ENCODE measurements around the gene TXNDC12.
"Not testable (repeated sequence)": the region's sequence is repeated elsewhere in the genome, so short reads cannot be mapped to it uniquely, and the experiment has no call there.

Gene TXNDC12

GRCh38 chr1:52028839-52029238 is 26.2 kb downstream of the TXNDC12 start:
- WGBS, 2 experiments (ENCODE audit: insufficient coverage in 2 of 2) = 92% methylated on average over 2 of the region's 5 CpGs; no CpG with 5 or more reads in 1 of the 2 experiments

GRCh38 chr1:52028328-52028727 is 26.7 kb downstream of the TXNDC12 start:
- Histone ChIP-seq H3K36me3 (ENCODE audit: control insufficient read depth, insufficient read depth, low read length) (peaks cover 44% of the 10 kb centered on the region), H3K9me3 (ENCODE audit: control insufficient read depth, low read length) (no peaks in the 10 kb centered on the region), H3K4me3 (ENCODE audit: extremely low read depth, insufficient read depth, low read length, poor library complexity, severe bottlenecking) (no peak overlapping the region), H3K4me1 (ENCODE audit: control insufficient read depth, insufficient read depth, low read length, poor library complexity, severe bottlenecking) (no peaks in the 10 kb centered on the region), H3K27ac (ENCODE audit: low read depth, low read length, severe bottlenecking) (no peak overlapping the region)
- 100% methylated on average over 1 of the region's 1 CpG for WGBS, 2 experiments (ENCODE audit: insufficient coverage in 2 of 2)

More at GRCh38 chr1:52028839-52029238, 26.2 kb downstream of the TXNDC12 start:
- H3K27ac ChIP-seq (ENCODE audit: low read depth, low read length, severe bottlenecking); H3K4me1 ChIP-seq (ENCODE audit: control insufficient read depth, insufficient read depth, low read length, poor library complexity, severe bottlenecking); H3K4me3 ChIP-seq (ENCODE audit: extremely low read depth, insufficient read depth, low read length, poor library complexity, severe bottlenecking); H3K9me3 ChIP-seq (ENCODE audit: control insufficient read depth, low read length): not testable (repeated sequence)
- peaks cover 39% of the 10 kb centered on the region for H3K36me3 ChIP-seq (ENCODE audit: control insufficient read depth, insufficient read depth, low read length)

GRCh38 chr1:52026278-52026677 is 28.7 kb downstream of the TXNDC12 start:
- no peaks in the 10 kb centered on the region for H3K9me3 ChIP-seq (ENCODE audit: control insufficient read depth, low read length)
- no peaks in the 10 kb centered on the region for H3K4me1 ChIP-seq (ENCODE audit: control insufficient read depth, insufficient read depth, low read length, poor library complexity, severe bottlenecking)
- H3K4me3 ChIP-seq (ENCODE audit: extremely low read depth, insufficient read depth, low read length, poor library complexity, severe bottlenecking) = no peak overlapping the region
- H3K27ac ChIP-seq (ENCODE audit: low read depth, low read length, severe bottlenecking) = no peak overlapping the region
- H3K36me3 ChIP-seq (ENCODE audit: control insufficient read depth, insufficient read depth, low read length) = peaks cover 56% of the 10 kb centered on the region
- 100% methylated on average over 2 of the region's 2 CpGs for WGBS, 2 experiments (ENCODE audit: insufficient coverage in 2 of 2)

- peak overlapping the region; percentile 16 for H3K27ac ChIP-seq (ENCODE audit: low read depth, low read length, severe bottlenecking)
- no peaks in the 10 kb centered on the region for H3K4me1 ChIP-seq (ENCODE audit: control insufficient read depth, insufficient read depth, low read length, poor library complexity, severe bottlenecking)
- 86 to 87% methylated on average over 1 to 2 of the region's 2 CpGs for WGBS, 2 experiments (ENCODE audit: insufficient coverage in 2 of 2)
- H3K4me3 ChIP-seq (ENCODE audit: extremely low read depth, insufficient read depth, low read length, poor library complexity, severe bottlenecking) = no peak overlapping the region
- H3K9me3 ChIP-seq (ENCODE audit: control insufficient read depth, low read length) = no peaks in the 10 kb centered on the region
- H3K36me3 ChIP-seq (ENCODE audit: control insufficient read depth, insufficient read depth, low read length) = peaks cover 66% of the 10 kb centered on the region
Observed at GRCh38 chr1:52022133-52022532, 32.9 kb downstream of the TXNDC12 start.

GRCh38 chr1:52008071-52008809 is 46.8 kb downstream of the TXNDC12 start:
- no peak overlapping the region for H3K4me3 ChIP-seq (ENCODE audit: extremely low read depth, insufficient read depth, low read length, poor library complexity, severe bottlenecking)
- WGBS, 2 experiments (ENCODE audit: insufficient coverage in 2 of 2) = 87% methylated on average over 4 of the region's 7 CpGs; no CpG with 5 or more reads in 1 of the 2 experiments
- no peak overlapping the region for H3K27ac ChIP-seq (ENCODE audit: low read depth, low read length, severe bottlenecking)
- H3K36me3 ChIP-seq (ENCODE audit: control insufficient read depth, insufficient read depth, low read length) = no peaks in the 10 kb centered on the region
- no peaks in the 10 kb centered on the region for H3K9me3 ChIP-seq (ENCODE audit: control insufficient read depth, low read length)
- H3K4me1 ChIP-seq (ENCODE audit: control insufficient read depth, insufficient read depth, low read length, poor library complexity, severe bottlenecking) = peaks cover 18% of the 10 kb centered on the region

- Histone ChIP-seq H3K27ac (ENCODE audit: low read depth, low read length, severe bottlenecking) (no peak overlapping the region), H3K36me3 (ENCODE audit: control insufficient read depth, insufficient read depth, low read length) (no peaks in the 10 kb centered on the region), H3K9me3 (ENCODE audit: control insufficient read depth, low read length) (no peaks in the 10 kb centered on the region), H3K4me3 (ENCODE audit: extremely low read depth, insufficient read depth, low read length, poor library complexity, severe bottlenecking) (no peak overlapping the region), H3K4me1 (ENCODE audit: control insufficient read depth, insufficient read depth, low read length, poor library complexity, severe bottlenecking) (peaks cover 18% of the 10 kb centered on the region)
- 83 to 90% methylated on average over 4 to 5 of the region's 5 CpGs for WGBS, 2 experiments (ENCODE audit: insufficient coverage in 2 of 2)
Observed at GRCh38 chr1:52007215-52008002, 47.6 kb downstream of the TXNDC12 start.

GRCh38 chr1:52006081-52006553 is 48.9 kb downstream of the TXNDC12 start:
- Histone ChIP-seq H3K27ac (ENCODE audit: low read depth, low read length, severe bottlenecking) (peak overlapping the region; percentile 89), H3K4me1 (ENCODE audit: control insufficient read depth, insufficient read depth, low read length, poor library complexity, severe bottlenecking) (peaks cover 18% of the 10 kb centered on the region)
- WGBS, 2 experiments (ENCODE audit: insufficient coverage in 2 of 2) = no CpG with 5 or more reads among the region's 5 CpGs
- not testable (repeated sequence) for H3K4me3 ChIP-seq (ENCODE audit: extremely low read depth, insufficient read depth, low read length, poor library complexity, severe bottlenecking); H3K9me3 ChIP-seq (ENCODE audit: control insufficient read depth, low read length); H3K36me3 ChIP-seq (ENCODE audit: control insufficient read depth, insufficient read depth, low read length)

- WGBS, 2 experiments (ENCODE audit: insufficient coverage in 2 of 2) = 15% methylated on average over 2 of the region's 3 CpGs; no CpG with 5 or more reads in 1 of the 2 experiments
- not testable (repeated sequence) for H3K4me3 ChIP-seq (ENCODE audit: extremely low read depth, insufficient read depth, low read length, poor library complexity, severe bottlenecking); H3K9me3 ChIP-seq (ENCODE audit: control insufficient read depth, low read length); H3K36me3 ChIP-seq (ENCODE audit: control insufficient read depth, insufficient read depth, low read length)
- Histone ChIP-seq H3K27ac (ENCODE audit: low read depth, low read length, severe bottlenecking) (peak overlapping the region; percentile 89), H3K4me1 (ENCODE audit: control insufficient read depth, insufficient read depth, low read length, poor library complexity, severe bottlenecking) (peaks cover 18% of the 10 kb centered on the region)
Observed at GRCh38 chr1:52005548-52005947, 49.4 kb downstream of the TXNDC12 start.

- Histone ChIP-seq H3K27ac (ENCODE audit: low read depth, low read length, severe bottlenecking) (no peak overlapping the region), H3K4me3 (ENCODE audit: extremely low read depth, insufficient read depth, low read length, poor library complexity, severe bottlenecking) (no peak overlapping the region), H3K36me3 (ENCODE audit: control insufficient read depth, insufficient read depth, low read length) (no peaks in the 10 kb centered on the region), H3K4me1 (ENCODE audit: control insufficient read depth, insufficient read depth, low read length, poor library complexity, severe bottlenecking) (peaks cover 18% of the 10 kb centered on the region), H3K9me3 (ENCODE audit: control insufficient read depth, low read length) (no peaks in the 10 kb centered on the region)
- 54 to 60% methylated on average over 3 of the region's 4 CpGs for WGBS, 2 experiments (ENCODE audit: insufficient coverage in 2 of 2)
Observed at GRCh38 chr1:52003877-52004276, 51.1 kb downstream of the TXNDC12 start.

- peaks cover 15% of the 10 kb centered on the region for H3K4me1 ChIP-seq (ENCODE audit: control insufficient read depth, insufficient read depth, low read length, poor library complexity, severe bottlenecking)
- no peak overlapping the region for H3K4me3 ChIP-seq (ENCODE audit: extremely low read depth, insufficient read depth, low read length, poor library complexity, severe bottlenecking)
- 34 to 58% methylated on average over 4 to 7 of the region's 9 CpGs for WGBS, 2 experiments (ENCODE audit: insufficient coverage in 2 of 2)
- H3K9me3 ChIP-seq (ENCODE audit: control insufficient read depth, low read length) = no peaks in the 10 kb centered on the region
- H3K36me3 ChIP-seq (ENCODE audit: control insufficient read depth, insufficient read depth, low read length) = no peaks in the 10 kb centered on the region
- no peak overlapping the region for H3K27ac ChIP-seq (ENCODE audit: low read depth, low read length, severe bottlenecking)
Observed at GRCh38 chr1:52002038-52002917, 52.7 kb downstream of the TXNDC12 start.
